H1 (cell line): ENCODE data around the gene SCO1. TPM values are rescaled to one million over a fixed set of nuclear protein-coding genes. Genes with fewer than 3 reads are reported as not detected.

Source experiments
- CTCF ChIA-PET: fragments of 300-600 bp; sonication (Branson Sonifier 250); formaldehyde crosslinking; loops from one replicate; lab custom pipeline; 2021; ENCODE audit not compliant: partially characterized antibody; lab: Charles Lee
- POLR2A ChIA-PET: fragments of 300-600 bp; sonication (Branson Sonifier 250); formaldehyde crosslinking; loops from one replicate; lab custom pipeline; 2021; ENCODE audit warnings: inconsistent platforms; ENCODE audit not compliant: partially characterized antibody; lab: Charles Lee
- DNase-seq, 2 experiments: peaks; one replicate each; pipeline versions ENCODE4 v3.0.0 to v3.0.0-alpha.2; 2010 to 2022; ENCODE audit warnings: low spot score in 2 of 2, low read depth in 1 of 2, mixed read lengths in 1 of 2
- FAIRE-seq: peaks from 2 replicates; lab custom pipeline; 2011; peaks lifted over from hg19 to GRCh38; lab: Jason Lieb, UNC
- H2AFZ ChIP-seq: 2 replicates; pipeline ENCODE4 v1.8.1; 2012; ENCODE audit warnings: low read length, inconsistent platforms
- H2AK5ac ChIP-seq: 2 replicates; pipeline ENCODE4 v1.6.1; 2013; ENCODE audit warnings: low read depth, low read length
- H2BK120ac ChIP-seq: replicated peaks from 2 replicates; pipeline ENCODE3; 2013; ENCODE audit warnings: low read depth, low read length, inconsistent platforms
- H2BK12ac ChIP-seq: 2 replicates; pipeline ENCODE4 v1.6.1; 2013; ENCODE audit warnings: low read depth, low read length
- H2BK15ac ChIP-seq: 2 replicates; pipeline ENCODE4 v1.6.1; 2013; ENCODE audit warnings: low read length
- H2BK20ac ChIP-seq: 2 replicates; pipeline ENCODE4 v1.6.1; 2013; ENCODE audit warnings: low read length
- H2BK5ac ChIP-seq: 2 replicates; pipeline ENCODE4 v1.6.1; 2013; ENCODE audit warnings: low read depth, low read length
- H3K14ac ChIP-seq: 2 replicates; pipeline ENCODE4 v1.6.1; 2013; ENCODE audit warnings: inconsistent platforms; ENCODE audit not compliant: insufficient read length
- H3K18ac ChIP-seq: 2 replicates; pipeline ENCODE4 v1.6.1; 2013; ENCODE audit warnings: low read length; ENCODE audit errors: extremely low read depth
- H3K23ac ChIP-seq: 2 replicates; pipeline ENCODE4 v1.6.1; 2013; ENCODE audit warnings: inconsistent platforms; ENCODE audit not compliant: insufficient read length
- H3K23me2 ChIP-seq: 2 replicates; pipeline ENCODE4 v1.6.1; 2013; ENCODE audit warnings: low read depth, low read length
- H3K27ac ChIP-seq: 2 replicates; pipeline ENCODE4 v1.6.1; 2011; ENCODE audit warnings: low read depth, low read length, inconsistent platforms
- H3K27me3 ChIP-seq, 4 experiments: replicated peaks in 1 of 4; 1 replicate in 1 of 4; 2 replicates in 3 of 4; pipeline versions ENCODE4 v1.6.1 to v1.8.1; 2011 to 2013; ENCODE audit warnings: low read length in 3 of 4, mild to moderate bottlenecking in 3 of 4, inconsistent platforms in 2 of 4, mixed read lengths in 2 of 4, moderate library complexity in 1 of 4; ENCODE audit not compliant: control insufficient read depth in 3 of 4, insufficient read depth in 3 of 4; ENCODE audit errors: extremely low read depth in 1 of 4
- H3K36me3 ChIP-seq, 4 experiments: 2 replicates each; pipeline versions ENCODE4 v1.6.1 to v1.8.1; 2011 to 2013; ENCODE audit warnings: mild to moderate bottlenecking in 4 of 4, low read length in 3 of 4, moderate library complexity in 2 of 4, control low read depth in 1 of 4, inconsistent platforms in 1 of 4; ENCODE audit not compliant: insufficient read depth in 4 of 4, control insufficient read depth in 2 of 4
- H3K4ac ChIP-seq: replicated peaks from 2 replicates; pipeline ENCODE3; 2013; ENCODE audit warnings: low read length, low read depth, mixed read lengths, inconsistent platforms; ENCODE audit not compliant: insufficient read length
- H3K4me1 ChIP-seq, 4 experiments: replicated peaks in 1 of 4; 1 replicate in 1 of 4; 2 replicates in 3 of 4; pipeline versions ENCODE4 v1.6.1 to v1.8.1; 2011 to 2013; ENCODE audit warnings: low read length in 3 of 4, inconsistent platforms in 2 of 4, mixed read lengths in 1 of 4; ENCODE audit not compliant: insufficient read depth in 4 of 4, control insufficient read depth in 3 of 4
- H3K4me2 ChIP-seq, 2 experiments: 2 replicates each; pipeline versions ENCODE4 v1.6.1 to v1.8.1; 2011 to 2013; ENCODE audit warnings: low read depth in 2 of 2, low read length in 2 of 2, control low read depth in 1 of 2, inconsistent platforms in 1 of 2, mild to moderate bottlenecking in 1 of 2; ENCODE audit not compliant: insufficient read depth in 1 of 2
- H3K4me3 ChIP-seq, 4 experiments: fragments of 200-600, 300-600 bp in 1 of 4; sonication (generic), shearing (Covaris generic), sonication (Bioruptor Twin) in 1 of 4; 2 replicates each; pipeline versions ENCODE4 v1.5.1 to v1.8.1; 2011 to 2016; ENCODE audit warnings: low read length in 4 of 4, low read depth in 3 of 4, control low read depth in 2 of 4, inconsistent platforms in 2 of 4, mild to moderate bottlenecking in 2 of 4, mixed read lengths in 1 of 4, moderate library complexity in 1 of 4; ENCODE audit not compliant: insufficient read depth in 2 of 4; ENCODE audit errors: extremely low read depth in 1 of 4
- H3K56ac ChIP-seq: replicated peaks from 2 replicates; pipeline ENCODE3; 2013; ENCODE audit warnings: low read depth, mild to moderate bottlenecking, mixed read lengths, low read length, inconsistent platforms; ENCODE audit not compliant: insufficient read length
- H3K79me1 ChIP-seq: 2 replicates; pipeline ENCODE4 v1.6.1; 2013; ENCODE audit warnings: low read depth, low read length, control low read depth
- H3K79me2 ChIP-seq, 2 experiments: 2 replicates each; pipeline versions ENCODE4 v1.6.1 to v1.8.1; 2012 to 2013; ENCODE audit warnings: low read length in 2 of 2, mild to moderate bottlenecking in 2 of 2, inconsistent platforms in 1 of 2; ENCODE audit not compliant: insufficient read depth in 2 of 2, control insufficient read depth in 1 of 2
- H3K9ac ChIP-seq, 4 experiments: replicated peaks in 1 of 4; 1 replicate in 1 of 4; 2 replicates in 3 of 4; pipeline versions ENCODE4 v1.6.1 to v1.8.1; 2011 to 2013; ENCODE audit warnings: low read depth in 3 of 4, low read length in 3 of 4, control low read depth in 2 of 4, mild to moderate bottlenecking in 2 of 4, moderate library complexity in 2 of 4, inconsistent platforms in 1 of 4; ENCODE audit errors: extremely low read depth in 1 of 4
- H3K9me3 ChIP-seq, 2 experiments: 2 replicates each; pipeline versions ENCODE4 v1.6.1 to v1.8.1; 2012 to 2013; ENCODE audit warnings: mild to moderate bottlenecking in 2 of 2, moderate library complexity in 2 of 2, control low read depth in 1 of 2, inconsistent platforms in 1 of 2, low read depth in 1 of 2, low read length in 1 of 2, mixed read lengths in 1 of 2; ENCODE audit not compliant: insufficient read depth in 2 of 2
- H4K20me1 ChIP-seq, 2 experiments: replicated peaks in 1 of 2; 2 replicates each; pipeline versions ENCODE3 to v1.8.1; 2011 to 2013; ENCODE audit warnings: inconsistent platforms in 2 of 2, low read length in 2 of 2, mild to moderate bottlenecking in 1 of 2; ENCODE audit not compliant: insufficient read depth in 2 of 2, control insufficient read depth in 1 of 2
- H4K5ac ChIP-seq: 2 replicates; pipeline ENCODE4 v1.6.1; 2013; ENCODE audit warnings: low read length, low read depth, mixed read lengths, inconsistent platforms; ENCODE audit not compliant: insufficient read length
- H4K8ac ChIP-seq: 2 replicates; pipeline ENCODE4 v1.8.0; 2013; ENCODE audit warnings: mild to moderate bottlenecking, moderate library complexity, low read length, inconsistent platforms; ENCODE audit not compliant: insufficient read depth; ENCODE audit errors: extremely low read depth
- H4K91ac ChIP-seq: replicated peaks from 2 replicates; pipeline ENCODE3; 2013; ENCODE audit warnings: low read length, mixed read lengths, inconsistent platforms; ENCODE audit not compliant: insufficient read length
- ASH2L ChIP-seq: fragments of 200-600, 300-600 bp; sonication (generic); IDR thresholded peaks from one replicate; pipeline ENCODE4 v1.7.1; 2017; ENCODE audit warnings: low read length
- CTBP2 ChIP-seq: IDR thresholded peaks from 2 replicates; pipeline ENCODE4 v1.7.0; 2011; ENCODE audit warnings: borderline replicate concordance, mild to moderate bottlenecking, moderate library complexity, mixed read lengths, low read length; ENCODE audit not compliant: insufficient read depth, insufficient read length
- CTCF ChIP-seq, 3 experiments: IDR thresholded peaks; 1 replicate in 2 of 3; 2 replicates in 1 of 3; pipeline versions ENCODE4 v1.5.1 to v1.6.1; 2011; ENCODE audit warnings: low read length in 3 of 3, mild to moderate bottlenecking in 3 of 3, inconsistent platforms in 2 of 3, low read depth in 1 of 3, moderate library complexity in 1 of 3; ENCODE audit not compliant: insufficient read depth in 1 of 3; ENCODE audit errors: control extremely low read depth in 1 of 3
- FOSL1 ChIP-seq: IDR thresholded peaks from 2 replicates; pipeline ENCODE4 v1.6.1; 2011; ENCODE audit warnings: mild to moderate bottlenecking, low read depth, low read length, moderate library complexity; ENCODE audit not compliant: insufficient read depth
- HDAC2 ChIP-seq, 2 experiments: fragments of 300-600 bp in 1 of 2; sonication (generic) in 1 of 2; IDR thresholded peaks; 2 replicates each; pipeline ENCODE4 v1.6.1; 2011 to 2012; ENCODE audit warnings: low read depth in 2 of 2, low read length in 2 of 2, mild to moderate bottlenecking in 2 of 2, moderate library complexity in 2 of 2, borderline replicate concordance in 1 of 2, inconsistent platforms in 1 of 2
- JUND ChIP-seq: IDR thresholded peaks from 2 replicates; pipeline ENCODE4 v1.6.1; 2011; ENCODE audit warnings: mild to moderate bottlenecking, improper control_type of control experiment, low read length
- KDM5A ChIP-seq: fragments of 200-600 bp; IDR thresholded peaks from 2 replicates; pipeline ENCODE4 v1.7.1; 2012; ENCODE audit warnings: mild to moderate bottlenecking, low read length, inconsistent platforms, mixed read lengths
- POLR2A ChIP-seq, 2 experiments: IDR thresholded peaks; 1 replicate in 1 of 2; 2 replicates in 1 of 2; pipeline ENCODE4 v1.6.1; 2011; ENCODE audit warnings: low read depth in 2 of 2, low read length in 2 of 2, mild to moderate bottlenecking in 2 of 2; ENCODE audit errors: control extremely low read depth in 1 of 2
- SIN3A ChIP-seq, 2 experiments: IDR thresholded peaks in 1 of 2; conservative IDR thresholded peaks in 1 of 2; 2 replicates each; pipeline ENCODE4 v1.6.1; 2011 to 2012; ENCODE audit warnings: low read length in 2 of 2, improper control_type of control experiment in 1 of 2, low read depth in 1 of 2, mild to moderate bottlenecking in 1 of 2
- WGBS, 2 experiments: shearing (Covaris generic) in 1 of 2; methylation state at CpG; one replicate each; pipeline versions ENCODE4 v1.1.6 to v1.1.7; 2013 to 2015; ENCODE audit warnings: low lambda C conversion rate in 2 of 2, mixed read lengths in 2 of 2, inconsistent platforms in 1 of 2, low coverage in 1 of 2, missing lambda C conversion rate in 1 of 2; ENCODE audit not compliant: insufficient replicate concordance in 2 of 2, insufficient coverage in 1 of 2, insufficient read length in 1 of 2; ENCODE audit errors: extremely low coverage in 1 of 2, missing lambda C conversion rate in 1 of 2; 5-methylcytosine and 5-hydroxymethylcytosine counted together
- polyA plus RNA-seq, 7 experiments: library from polyadenylated mRNA; depleted of rRNA in 3 of 7; stranded (reverse) in 5 of 7; unstranded in 2 of 7; fragments of >200 nt in 5 of 7; fragments of 200-250 nt in 2 of 7; gene quantifications; 1 replicate in 5 of 7; 2 replicates in 1 of 7; 4 replicates in 1 of 7; pipeline versions ENCODE4 v1.2.1 to v1.2.3, GENCODE V29; 2011 to 2013; ENCODE audit warnings: missing spikeins in 2 of 7, mixed read lengths in 2 of 7
- total RNA-seq: library from RNA; stranded (reverse); fragmentation: NEBNext Ultra II Directional; extraction: Animal tissue kit (Norgen Biotek cat#: 25700); gene quantifications from 2 replicates; pipeline ENCODE4 v1.2.1, GENCODE V29; 2021

SCO1 gene
- total and polyA plus RNA-seq, 2 of the 8 experiments (the other 6 are each of a cell fraction or from before 2014, with no cell fraction given), result 18.7 to 61.8 TPM

GRCh38 chr17:10622617-10623485 is 74.5 kb downstream of the SCO1 start:
- no peak overlapping the region for H3K56ac ChIP-seq
- H3K27ac ChIP-seq, result no peak overlapping the region
- no peaks in the 10 kb centered on the region for H3K9me3 ChIP-seq
- H2AFZ ChIP-seq, result no peak overlapping the region
- H2BK20ac ChIP-seq, result no peak overlapping the region
- H3K14ac ChIP-seq, result no peak overlapping the region
- H3K18ac ChIP-seq, result no peak overlapping the region
- H2BK15ac ChIP-seq, result no peak overlapping the region
- H3K27me3 ChIP-seq, result no peaks in the 10 kb centered on the region
- TF ChIP-seq HDAC2 (IDR thresholded peaks at IDR 0.05; ENCODE audit: borderline replicate concordance in 1 of 2, low read depth in 2 of 2, low read length in 2 of 2) (no peak), CTBP2 (no peak), CTCF (IDR thresholded peaks at IDR 0.05; ENCODE audit: control extremely low read depth in 1 of 3, insufficient read depth in 1 of 3, low read depth in 1 of 3, low read length in 3 of 3) (no peak), FOSL1 (no peak), ASH2L (no peak), KDM5A (no peak), POLR2A (IDR thresholded peaks at IDR 0.05; ENCODE audit: control extremely low read depth in 1 of 2, low read depth in 2 of 2, low read length in 2 of 2) (no peak), SIN3A (conservative IDR thresholded peaks at IDR 0.05 in 1 of 2, IDR thresholded peaks at IDR 0.05 in 1 of 2; ENCODE audit: low read depth in 1 of 2, low read length in 2 of 2) (no peak), JUND (no peak)
- no peak overlapping the region for H4K91ac ChIP-seq
- WGBS, 2 experiments, result 94% methylated on average over 14 of the region's 14 CpGs; no CpG with 5 or more reads in 1 of the 2 experiments
- no peak overlapping the region for H2BK12ac ChIP-seq
- no peak overlapping the region for H3K4ac ChIP-seq
- FAIRE-seq (no peak), DNase-seq (no peak)
- no peak overlapping the region for H4K5ac ChIP-seq
- ChIA-PET POLR2A (no interaction called here), CTCF (interaction anchor here (0.6 to 21.3 kb wide), 10 partner anchors 6 to 303 kb away, joined by 3 to 323 read pairs (median 3); no protein-coding TSS in a partner anchor)
- H3K4me1 ChIP-seq, result no peaks in the 10 kb centered on the region
- no peak overlapping the region for H2BK5ac ChIP-seq
- H3K23ac ChIP-seq, result no peak overlapping the region
- no peaks in the 10 kb centered on the region for H3K79me1 ChIP-seq
- no peaks in the 10 kb centered on the region for H3K36me3 ChIP-seq
- no peak overlapping the region for H4K8ac ChIP-seq
- no peaks in the 10 kb centered on the region for H4K20me1 ChIP-seq
- no peak overlapping the region for H2BK120ac ChIP-seq
- H3K9ac ChIP-seq, result no peak overlapping the region
- H3K23me2 ChIP-seq, result peaks cover 1% of the 10 kb centered on the region; the same call in 1 of the 2 replicates
- H3K4me2 ChIP-seq, result no peak overlapping the region
- H3K79me2 ChIP-seq, result no peaks in the 10 kb centered on the region
- H2AK5ac ChIP-seq, result no peak overlapping the region
- H3K4me3 ChIP-seq, result no peak overlapping the region
